HUDEP-2 (cell line): ENCODE results near the gene RBM38.
"Not testable (repeated sequence)": the region's sequence is repeated elsewhere in the genome, so short reads cannot be mapped to it uniquely, and the experiment has no call there.

ENCODE experiments used
- DNase-seq, 76 experiments: peaks; one replicate each; lab custom pipeline; 2025; ENCODE audit not compliant: unreplicated experiment in 76 of 76; lab: John Stamatoyannopoulos, UW

RBM38 gene

GRCh38 chr20:57416296-57417022 is 25.3 kb downstream of the RBM38 start:
- DNase-seq: no peak

- no peak for DNase-seq
Measured at GRCh38 chr20:57417051-57417689, 26.0 kb downstream of the RBM38 start.

GRCh38 chr20:57417830-57418780 is 26.9 kb downstream of the RBM38 start:
- DNase-seq: peak in 46 of 76 experiments; percentile 7 to 60 (median 26)

GRCh38 chr20:57419479-57419878 is 28.3 kb downstream of the RBM38 start:
- DNase-seq: not testable (repeated sequence)

- DNase-seq: peak in 2 of 76 experiments; percentile 15 to 19
Measured at GRCh38 chr20:57420571-57421252, 29.5 kb downstream of the RBM38 start.

- DNase-seq: no peak
Measured at GRCh38 chr20:57421253-57422220, 30.3 kb downstream of the RBM38 start.

GRCh38 chr20:57422254-57422653 is 31.1 kb downstream of the RBM38 start:
- DNase-seq: no peak

GRCh38 chr20:57425150-57426013 is 34.2 kb downstream of the RBM38 start:
- no peak for DNase-seq

- DNase-seq: no peak
Measured at GRCh38 chr20:57426271-57426689, 35.1 kb downstream of the RBM38 start.

- DNase-seq: no peak
Measured at GRCh38 chr20:57426831-57427230, 35.6 kb downstream of the RBM38 start.

- DNase-seq: no peak
Measured at GRCh38 chr20:57428324-57429158, 37.3 kb downstream of the RBM38 start.

- no peak for DNase-seq
Measured at GRCh38 chr20:57429159-57429496, 37.9 kb downstream of the RBM38 start.

- DNase-seq: peak in 1 of 76 experiments; percentile 14
Measured at GRCh38 chr20:57429580-57430200, 38.5 kb downstream of the RBM38 start.

- DNase-seq: not testable (repeated sequence)
Measured at GRCh38 chr20:57430201-57430596, 39.0 kb downstream of the RBM38 start.

- DNase-seq: no peak
Measured at GRCh38 chr20:57431539-57431835, 40.3 kb downstream of the RBM38 start.

GRCh38 chr20:57432480-57432861 is 41.3 kb downstream of the RBM38 start:
- no peak for DNase-seq

GRCh38 chr20:57432862-57433491 is 41.8 kb downstream of the RBM38 start:
- DNase-seq: peak in 52 of 76 experiments; percentile 9 to 64 (median 34)
